KOPT-K1 (cell line): ENCODE measurements around the gene EFNB1.

Experiments used
- H3K27ac ChIP-seq: fragments of 200-600 bp; sonication (generic); 2 replicates; pipeline ENCODE4 v1.5.1; 2016; ENCODE audit warnings: antibody characterized with exemption, mild to moderate bottlenecking, low read depth, low read length; ENCODE audit not compliant: poor library complexity, severe bottlenecking
- H3K36me3 ChIP-seq: fragments of 200-600 bp; sonication (generic); 2 replicates; pipeline ENCODE4 v1.5.1; 2017; ENCODE audit warnings: antibody characterized with exemption, mild to moderate bottlenecking, low read length, moderate library complexity; ENCODE audit not compliant: insufficient read depth
- H3K9me3 ChIP-seq: fragments of 200-600 bp; sonication (generic); 2 replicates; pipeline ENCODE4 v1.5.1; 2017; ENCODE audit warnings: antibody characterized with exemption, low read length, mild to moderate bottlenecking; ENCODE audit not compliant: insufficient read depth, poor library complexity, severe bottlenecking

Gene EFNB1

DNA sequence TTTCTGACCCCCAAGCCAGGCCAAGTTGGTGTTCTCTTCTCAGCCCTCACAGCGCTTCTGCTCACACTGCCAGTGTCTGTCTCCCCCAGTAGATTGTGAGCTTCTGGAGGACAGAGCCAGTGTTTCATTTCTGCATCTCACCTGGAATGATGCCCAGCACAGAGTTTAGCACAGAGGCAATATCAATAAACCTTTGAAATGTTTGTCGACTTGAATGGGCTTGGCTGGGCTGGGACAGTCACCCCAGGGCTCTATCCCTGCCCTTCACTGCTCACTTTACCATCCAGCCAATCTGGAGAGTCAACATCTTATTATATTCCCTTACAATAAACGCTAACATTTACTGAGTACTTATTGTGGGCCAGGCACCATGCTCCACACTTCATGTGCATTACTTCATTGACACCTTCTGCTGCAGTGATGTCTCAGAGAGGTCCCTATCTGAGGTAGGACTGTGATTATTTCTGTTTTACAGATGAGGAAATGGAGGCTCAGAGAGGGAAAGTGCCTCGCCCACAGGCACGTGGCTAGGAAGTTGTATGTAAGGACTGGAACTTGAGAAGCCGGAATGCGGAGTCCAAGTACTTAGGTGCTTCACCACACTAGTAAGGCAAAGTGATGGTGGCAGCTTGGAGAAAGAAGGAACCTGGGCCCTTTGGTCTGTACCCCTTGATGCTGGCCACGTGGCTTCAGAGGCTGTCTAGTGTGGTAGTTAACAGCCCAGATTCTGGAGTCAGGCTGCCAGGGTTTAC, 19.5 kb downstream of the EFNB1 start:
- H3K9me3 ChIP-seq, result no peaks in the 10 kb centered on the region
- H3K36me3 ChIP-seq, result no peaks in the 10 kb centered on the region
- no peak overlapping the region for H3K27ac ChIP-seq

- Histone ChIP-seq H3K36me3 (no peaks in the 10 kb centered on the region), H3K9me3 (no peaks in the 10 kb centered on the region), H3K27ac (no peak overlapping the region)
These were observed 22.3 kb downstream of the EFNB1 start for GRCh38 chrX:68851082-68851481.

- no peaks in the 10 kb centered on the region for H3K9me3 ChIP-seq
- no peak overlapping the region for H3K27ac ChIP-seq
- H3K36me3 ChIP-seq, result no peaks in the 10 kb centered on the region
These were observed 23.2 kb downstream of the EFNB1 start for GRCh38 chrX:68852046-68852445.

GRCh38 chrX:68853665-68854251, 24.9 kb downstream of the EFNB1 start:
- Histone ChIP-seq H3K9me3 (no peaks in the 10 kb centered on the region), H3K36me3 (no peaks in the 10 kb centered on the region), H3K27ac (no peak overlapping the region)

DNA sequence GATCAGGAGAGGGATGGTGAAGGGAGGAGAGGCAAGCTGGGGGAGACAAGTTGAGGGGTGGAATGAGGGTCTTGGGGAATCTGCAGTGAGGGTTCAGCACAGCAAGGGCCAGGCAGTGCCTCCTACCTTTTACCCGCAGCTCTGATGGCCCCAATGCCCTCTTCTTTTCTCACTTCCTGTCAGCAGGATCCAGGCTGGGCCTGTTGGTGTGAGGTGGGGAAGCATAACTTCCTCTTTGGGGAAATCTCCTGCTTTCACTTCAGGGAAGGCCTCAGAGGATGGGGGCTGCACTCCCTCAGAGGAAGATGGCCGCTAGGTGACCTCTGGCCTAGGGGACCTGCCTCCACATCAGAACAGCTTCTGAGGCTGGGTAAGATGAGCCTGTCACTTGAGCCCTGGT, 36.5 kb downstream of the EFNB1 start:
- no peaks in the 10 kb centered on the region for H3K9me3 ChIP-seq
- H3K27ac ChIP-seq, result no peak overlapping the region
- H3K36me3 ChIP-seq, result no peaks in the 10 kb centered on the region

DNA sequence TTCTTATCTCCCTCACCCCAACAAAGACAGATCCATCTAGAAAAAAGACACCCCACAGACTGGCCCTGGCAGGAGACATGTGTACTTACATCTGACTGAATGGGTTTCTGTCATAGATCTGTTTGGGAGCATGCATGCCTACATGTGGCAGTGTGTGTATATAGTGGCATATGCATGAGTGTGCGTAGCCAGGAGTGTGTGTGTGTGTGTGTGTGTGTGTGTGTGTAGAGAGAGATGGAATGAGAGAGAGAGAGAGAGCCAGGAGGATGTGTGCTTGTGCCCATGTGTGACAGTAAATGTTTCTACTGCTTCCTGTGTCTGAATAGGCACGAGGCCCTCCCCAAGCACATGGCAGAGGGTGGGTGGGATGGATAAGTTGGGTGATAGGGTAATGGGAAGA, 37.1 kb downstream of the EFNB1 start:
- no peak overlapping the region for H3K27ac ChIP-seq
- H3K36me3 ChIP-seq, result no peaks in the 10 kb centered on the region
- H3K9me3 ChIP-seq, result no peaks in the 10 kb centered on the region

- no peaks in the 10 kb centered on the region for H3K9me3 ChIP-seq
- H3K36me3 ChIP-seq, result no peaks in the 10 kb centered on the region
- no peak overlapping the region for H3K27ac ChIP-seq
These were observed 38.8 kb downstream of the EFNB1 start for GRCh38 chrX:68867458-68868112.

GRCh38 chrX:68868316-68868715, 39.5 kb downstream of the EFNB1 start:
- Histone ChIP-seq H3K27ac (no peak overlapping the region), H3K9me3 (no peaks in the 10 kb centered on the region)

DNA sequence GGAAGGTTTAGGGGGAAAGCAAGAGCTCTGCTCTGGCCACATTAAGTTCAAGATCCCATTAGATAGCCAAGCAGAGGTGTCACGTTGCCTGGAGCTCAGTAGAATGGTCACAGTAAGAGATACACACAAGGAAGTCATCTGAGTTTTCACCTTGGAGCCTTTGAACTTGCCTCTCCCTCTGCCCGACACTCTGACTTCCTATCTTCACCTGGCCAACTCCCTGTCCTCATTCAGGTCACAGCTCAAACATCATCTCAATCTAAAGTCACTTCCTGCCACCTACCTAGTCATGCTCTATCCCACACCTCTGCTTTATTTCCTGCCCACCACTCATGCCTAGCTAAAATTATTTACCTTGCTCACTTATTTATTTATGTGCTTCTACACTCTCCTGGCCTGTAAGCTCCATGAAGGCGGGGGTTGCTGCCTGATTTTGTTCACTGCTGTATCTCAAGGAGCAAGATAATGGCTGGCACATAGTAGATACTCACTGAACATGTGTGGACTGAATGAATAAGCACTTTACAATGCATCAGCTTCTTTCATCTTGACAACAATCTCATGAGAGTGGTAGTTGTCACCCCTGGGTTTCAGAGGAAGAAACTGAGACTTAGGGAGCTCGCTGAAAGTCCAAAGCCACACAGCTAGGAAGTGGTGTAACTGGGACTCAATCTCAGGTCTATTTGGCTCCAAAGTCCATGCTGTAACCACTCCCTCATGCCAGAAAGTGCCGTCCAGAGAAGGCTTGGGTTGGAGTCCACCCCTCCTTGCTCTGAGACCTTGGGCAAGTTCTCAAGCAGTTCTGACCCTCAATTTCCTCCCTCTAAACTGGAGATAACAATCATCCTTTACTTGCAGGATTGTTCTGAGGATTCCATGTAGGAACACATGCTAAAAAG, 40.3 kb downstream of the EFNB1 start:
- H3K9me3 ChIP-seq, result no peaks in the 10 kb centered on the region
- no peak overlapping the region for H3K27ac ChIP-seq
- no peaks in the 10 kb centered on the region for H3K36me3 ChIP-seq

More at GRCh38 chrX:68868316-68868715, 39.5 kb downstream of the EFNB1 start:
- H3K36me3 ChIP-seq, result no peaks in the 10 kb centered on the region

- no peak overlapping the region for H3K27ac ChIP-seq
- H3K36me3 ChIP-seq, result no peaks in the 10 kb centered on the region
- H3K9me3 ChIP-seq, result no peaks in the 10 kb centered on the region
These were observed 41.5 kb downstream of the EFNB1 start for GRCh38 chrX:68870357-68870756.

GRCh38 chrX:68872171-68872570, 43.4 kb downstream of the EFNB1 start:
- H3K36me3 ChIP-seq, result no peaks in the 10 kb centered on the region
- H3K27ac ChIP-seq, result no peak overlapping the region
- no peaks in the 10 kb centered on the region for H3K9me3 ChIP-seq

- Histone ChIP-seq H3K36me3 (no peaks in the 10 kb centered on the region), H3K9me3 (no peaks in the 10 kb centered on the region), H3K27ac (no peak overlapping the region)
These were observed 45.3 kb downstream of the EFNB1 start for GRCh38 chrX:68874076-68874475.

DNA sequence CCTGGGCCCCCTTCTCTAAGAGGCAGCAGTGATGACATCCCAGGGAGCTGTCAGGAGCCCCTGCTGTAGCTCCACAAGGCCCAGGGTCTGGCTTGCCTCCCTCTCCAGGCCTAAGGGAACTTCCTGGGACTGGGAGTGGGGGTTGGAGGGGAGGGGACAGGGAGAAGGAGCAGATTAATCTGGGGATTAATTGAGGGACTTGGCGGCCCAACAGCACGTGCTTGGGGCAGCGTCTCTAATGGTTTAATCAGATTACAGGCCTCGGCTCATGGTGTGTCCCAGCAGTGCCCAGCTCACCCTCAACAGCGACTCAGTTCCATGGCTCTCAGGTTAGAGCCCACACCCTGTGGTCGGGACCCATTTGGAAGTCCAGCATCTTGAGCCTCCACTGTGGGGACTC, 47.9 kb downstream of the EFNB1 start:
- no peaks in the 10 kb centered on the region for H3K9me3 ChIP-seq
- no peak overlapping the region for H3K27ac ChIP-seq
- no peaks in the 10 kb centered on the region for H3K36me3 ChIP-seq

- no peaks in the 10 kb centered on the region for H3K9me3 ChIP-seq
- no peaks in the 10 kb centered on the region for H3K36me3 ChIP-seq
- H3K27ac ChIP-seq, result no peak overlapping the region
These were observed 48.8 kb downstream of the EFNB1 start for GRCh38 chrX:68877606-68878005.
